Ovary (tissue), 9 donors: ENCODE results near the gene OBSCN. TPM values are rescaled to one million over a fixed set of nuclear protein-coding genes. Genes with fewer than 3 reads are reported as not detected.

Source experiments
- DNase-seq, 5 donors: peaks; one replicate each; pipeline ENCODE4 v3.0.0-alpha.2; 2019 to 2020
- H3K27ac ChIP-seq, 2 donors: fragments of 200-600 bp; one replicate each; pipeline versions ENCODE4 v1.5.1 to v1.8.0; 2019 to 2022
- H3K27me3 ChIP-seq: fragments of 200-600 bp; one replicate; pipeline ENCODE4 v1.8.0; 2022
- H3K36me3 ChIP-seq: fragments of 200-600 bp; sonication (generic); one replicate; pipeline ENCODE4 v1.5.1; 2019
- H3K4me1 ChIP-seq: one replicate; pipeline ENCODE4 v1.8.1; 2013; ENCODE audit warnings: mild to moderate bottlenecking, moderate library complexity; ENCODE audit not compliant: insufficient read depth
- H3K4me3 ChIP-seq: fragments of 200-600 bp; sonication (generic); one replicate; pipeline ENCODE4 v1.5.1; 2017
- H3K9me3 ChIP-seq, 2 donors: fragments of 200-600 bp in 1 of 2; sonication (generic) in 1 of 2; one replicate each; pipeline versions ENCODE4 v1.5.1 to v1.8.1; 2013 to 2019; ENCODE audit warnings: mild to moderate bottlenecking in 1 of 2, moderate library complexity in 1 of 2
- EP300 ChIP-seq: sonication (generic); formaldehyde crosslinking; IDR thresholded peaks from one replicate; pipeline ENCODE4 v1.6.1; 2017; ENCODE audit warnings: antibody characterized with exemption
- POLR2A ChIP-seq: fragments of 450-650 bp; IDR thresholded peaks from one replicate; pipeline ENCODE4 v1.6.1; 2017; ENCODE audit warnings: antibody characterized with exemption, mild to moderate bottlenecking, moderate library complexity
- WGBS, 3 donors: extraction: QIAGEN DNeasy Blood & Tissue Kit in 1 of 3; methylation state at CpG; one replicate each; pipeline versions ENCODE4 v1.1.5 to v1.1.7; 2013 to 2017; 5-methylcytosine and 5-hydroxymethylcytosine counted together
- intact Hi-C, 4 donors: fragments of 100-400 bp; cut with DNase I; formaldehyde crosslinking; loops; one replicate each; pipeline versions ENCODE4 v1.11.0 to v1.15.1; 2022 to 2023
- polyA plus RNA-seq, 2 donors: library from polyadenylated mRNA; stranded (reverse); fragments of 200-250 nt in 1 of 2; fragments of 350-450 nt in 1 of 2; fragmentation: Illumina TruSeq in 1 of 2; extraction: RNeasy Lipid Tissue Mini Kit (QIAGEN cat#74804) in 1 of 2; gene quantifications; one replicate each; pipeline ENCODE4 v1.2.3, GENCODE V29; 2013 to 2014
- total RNA-seq, 7 donors: library from RNA; depleted of rRNA in 2 of 7; stranded (reverse); fragments of >200 nt in 2 of 7; fragmentation: NEBNext Ultra II Directional in 3 of 7; extraction: Animal tissue kit (Norgen Biotek cat#: 25700) in 3 of 7; gene quantifications; one replicate each; pipeline versions ENCODE4 v1.1.0 to v1.2.4, GENCODE V29; 2016 to 2023
- TF ChIP-seq, protein P1 (sequence below), 3 donors: fragments of 450-650 bp in 2 of 3; fragments of 200-600 bp in 1 of 3; IDR thresholded peaks; one replicate each; pipeline versions ENCODE4 v1.5.1 to v1.8.0; 2016 to 2022; ENCODE audit warnings: antibody characterized with exemption in 3 of 3, mild to moderate bottlenecking in 1 of 3
- donor health status: DM: no; HTN: no; CAD: no; lungs with moderate emphysema.
- donor health status: DM: no; HTN: no; CAD: no.
- donor health status: Bipolar disorder and iron deficiency.
- donor health status: DM: yes; HTN: yes; CAD: no.
- donor health status: DM: no; HTN: no; CAD: no.
- donor health status: DM: yes; HTN: yes; CAD: no.

Gene OBSCN
- total and polyA plus RNA-seq, 9 donors, result 3.5 to 37.1 (median 29.0) TPM

GRCh38 chr1:228358764-228359612 lies 151.1 kb downstream of the OBSCN start:
- WGBS, 3 donors, result 84 to 95% (median 87%) methylated on average over 19 of the region's 19 CpGs
- no peaks in the 10 kb centered on the region for H3K4me1 ChIP-seq
- no peak overlapping the region for H3K27ac ChIP-seq
- H3K36me3 ChIP-seq, result no peaks in the 10 kb centered on the region
- TF ChIP-seq POLR2A (no peak), EP300 (no peak)
- TF ChIP-seq, protein P1, sequence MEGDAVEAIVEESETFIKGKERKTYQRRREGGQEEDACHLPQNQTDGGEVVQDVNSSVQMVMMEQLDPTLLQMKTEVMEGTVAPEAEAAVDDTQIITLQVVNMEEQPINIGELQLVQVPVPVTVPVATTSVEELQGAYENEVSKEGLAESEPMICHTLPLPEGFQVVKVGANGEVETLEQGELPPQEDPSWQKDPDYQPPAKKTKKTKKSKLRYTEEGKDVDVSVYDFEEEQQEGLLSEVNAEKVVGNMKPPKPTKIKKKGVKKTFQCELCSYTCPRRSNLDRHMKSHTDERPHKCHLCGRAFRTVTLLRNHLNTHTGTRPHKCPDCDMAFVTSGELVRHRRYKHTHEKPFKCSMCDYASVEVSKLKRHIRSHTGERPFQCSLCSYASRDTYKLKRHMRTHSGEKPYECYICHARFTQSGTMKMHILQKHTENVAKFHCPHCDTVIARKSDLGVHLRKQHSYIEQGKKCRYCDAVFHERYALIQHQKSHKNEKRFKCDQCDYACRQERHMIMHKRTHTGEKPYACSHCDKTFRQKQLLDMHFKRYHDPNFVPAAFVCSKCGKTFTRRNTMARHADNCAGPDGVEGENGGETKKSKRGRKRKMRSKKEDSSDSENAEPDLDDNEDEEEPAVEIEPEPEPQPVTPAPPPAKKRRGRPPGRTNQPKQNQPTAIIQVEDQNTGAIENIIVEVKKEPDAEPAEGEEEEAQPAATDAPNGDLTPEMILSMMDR (IDR thresholded peaks at IDR 0.05), result no peak
- DNase-seq, result no peak
- H3K4me3 ChIP-seq, result no peak overlapping the region
- intact Hi-C loops, result no loop called here
- no peaks in the 10 kb centered on the region for H3K9me3 ChIP-seq
- H3K27me3 ChIP-seq, result no peaks in the 10 kb centered on the region

DNA sequence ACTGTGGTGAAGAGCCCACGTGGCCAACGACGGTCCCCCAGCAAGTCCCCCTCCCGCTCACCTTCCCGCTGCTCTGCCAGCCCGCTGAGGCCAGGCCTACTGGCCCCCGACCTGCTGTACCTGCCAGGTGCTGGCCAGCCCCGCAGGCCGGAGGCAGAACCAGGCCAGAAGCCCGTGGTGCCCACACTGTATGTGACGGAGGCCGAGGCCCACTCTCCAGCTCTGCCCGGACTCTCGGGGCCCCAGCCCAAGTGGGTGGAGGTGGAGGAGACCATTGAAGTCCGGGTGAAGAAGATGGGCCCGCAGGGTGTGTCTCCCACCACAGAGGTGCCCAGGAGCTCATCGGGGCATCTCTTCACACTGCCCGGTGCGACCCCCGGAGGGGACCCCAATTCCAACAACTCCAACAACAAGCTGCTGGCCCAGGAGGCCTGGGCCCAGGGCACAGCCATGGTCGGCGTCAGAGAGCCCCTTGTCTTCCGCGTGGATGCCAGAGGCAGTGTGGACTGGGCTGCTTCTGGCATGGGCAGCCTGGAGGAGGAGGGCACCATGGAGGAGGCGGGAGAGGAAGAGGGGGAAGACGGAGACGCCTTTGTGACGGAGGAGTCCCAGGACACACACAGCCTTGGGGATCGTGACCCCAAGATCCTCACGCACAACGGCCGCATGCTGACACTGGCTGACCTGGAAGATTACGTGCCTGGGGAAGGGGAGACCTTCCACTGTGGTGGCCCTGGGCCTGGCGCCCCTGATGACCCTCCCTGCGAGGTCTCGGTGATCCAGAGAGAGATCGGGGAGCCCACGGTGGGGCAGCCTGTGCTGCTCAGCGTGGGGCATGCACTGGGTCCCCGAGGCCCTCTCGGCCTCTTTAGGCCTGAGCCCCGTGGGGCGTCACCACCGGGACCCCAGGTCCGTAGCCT lies 152.0 kb downstream of the OBSCN start:
- TF ChIP-seq EP300, result no peak
- no peak for TF ChIP-seq POLR2A
- TF ChIP-seq, protein P1 (IDR thresholded peaks at IDR 0.05), result no peak

GRCh38 chr1:228360533-228361313 lies 152.9 kb downstream of the OBSCN start:
- Histone ChIP-seq H3K4me1 (no peaks in the 10 kb centered on the region), H3K36me3 (no peaks in the 10 kb centered on the region), H3K4me3 (no peak overlapping the region), H3K27me3 (no peaks in the 10 kb centered on the region), H3K9me3 (no peaks in the 10 kb centered on the region), H3K27ac (peak overlapping the region in 1 of 2 donors; percentile 63)
- 63 to 72% (median 63%) methylated on average over 17 to 19 of the region's 19 CpGs for WGBS, 3 donors
- TF ChIP-seq POLR2A (no peak), EP300 (no peak)
- TF ChIP-seq, protein P1 (IDR thresholded peaks at IDR 0.05), result no peak
- DNase-seq, result peak in 3 of 5 donors; percentile 47 to 61 (median 55)
- intact Hi-C loops, result no loop called here

More for the DNA sequence above, 152.0 kb downstream of the OBSCN start:
- H3K27ac ChIP-seq, result peak overlapping the region in 1 of 2 donors; percentile 63
- H3K36me3 ChIP-seq, result no peaks in the 10 kb centered on the region
- no peak overlapping the region for H3K4me3 ChIP-seq
- H3K4me1 ChIP-seq, result no peaks in the 10 kb centered on the region
- no peaks in the 10 kb centered on the region for H3K9me3 ChIP-seq
- 91% methylated on average over 42 to 45 of the region's 45 CpGs for WGBS, 3 donors
- H3K27me3 ChIP-seq, result no peaks in the 10 kb centered on the region
- DNase-seq, result no peak
- intact Hi-C loops, result no loop called here
